Femur (tissue), 1 donor: Measurements from ENCODE around the gene CSF1R.

ENCODE experiments used
- DNase-seq: peaks from one replicate; pipeline ENCODE4 v3.0.0-alpha.2; 2017

CSF1R gene

DNA sequence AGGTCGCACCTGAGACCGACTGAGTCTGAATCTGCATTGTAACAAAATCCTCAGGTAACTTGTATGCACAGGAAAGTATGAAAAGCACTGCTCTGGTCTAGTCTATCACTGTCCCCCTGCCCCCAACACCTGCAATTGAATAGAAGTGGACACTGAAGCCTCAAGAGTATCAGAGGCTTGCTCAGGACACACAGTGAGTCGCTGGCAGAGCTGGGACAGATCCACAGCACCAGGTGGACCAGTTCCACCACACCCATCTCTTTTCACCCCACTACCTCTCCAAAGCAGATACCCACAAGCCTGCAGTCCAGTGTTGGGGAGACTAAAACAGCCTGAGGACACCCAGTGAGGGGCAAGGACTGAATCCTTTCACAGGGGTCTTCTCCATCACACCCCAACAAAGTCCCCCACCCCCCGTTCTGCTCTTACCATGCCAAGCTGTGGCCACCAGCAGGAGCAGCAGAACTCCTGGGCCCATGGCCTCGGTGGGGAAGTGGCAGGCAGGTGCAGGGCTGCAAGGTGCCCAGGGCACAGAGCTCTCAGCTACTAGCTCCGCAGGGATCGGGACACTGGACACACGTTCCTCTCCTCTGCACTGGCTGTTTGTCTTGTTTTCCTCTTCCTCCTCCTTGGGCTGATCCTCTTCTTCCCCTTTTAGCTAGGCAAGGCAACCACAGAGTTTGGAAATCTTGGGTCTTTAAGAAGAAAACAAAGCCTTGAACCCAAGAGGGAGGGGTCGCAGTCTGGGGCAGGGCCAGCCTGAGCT lies at the start of gene CSF1R:
Gene CSF1R (minus strand): TSS at position 605 of the 766 bp plus-strand sequence. CDS start 127 bp downstream, at position 478.
- no peak for DNase-seq

DNA sequence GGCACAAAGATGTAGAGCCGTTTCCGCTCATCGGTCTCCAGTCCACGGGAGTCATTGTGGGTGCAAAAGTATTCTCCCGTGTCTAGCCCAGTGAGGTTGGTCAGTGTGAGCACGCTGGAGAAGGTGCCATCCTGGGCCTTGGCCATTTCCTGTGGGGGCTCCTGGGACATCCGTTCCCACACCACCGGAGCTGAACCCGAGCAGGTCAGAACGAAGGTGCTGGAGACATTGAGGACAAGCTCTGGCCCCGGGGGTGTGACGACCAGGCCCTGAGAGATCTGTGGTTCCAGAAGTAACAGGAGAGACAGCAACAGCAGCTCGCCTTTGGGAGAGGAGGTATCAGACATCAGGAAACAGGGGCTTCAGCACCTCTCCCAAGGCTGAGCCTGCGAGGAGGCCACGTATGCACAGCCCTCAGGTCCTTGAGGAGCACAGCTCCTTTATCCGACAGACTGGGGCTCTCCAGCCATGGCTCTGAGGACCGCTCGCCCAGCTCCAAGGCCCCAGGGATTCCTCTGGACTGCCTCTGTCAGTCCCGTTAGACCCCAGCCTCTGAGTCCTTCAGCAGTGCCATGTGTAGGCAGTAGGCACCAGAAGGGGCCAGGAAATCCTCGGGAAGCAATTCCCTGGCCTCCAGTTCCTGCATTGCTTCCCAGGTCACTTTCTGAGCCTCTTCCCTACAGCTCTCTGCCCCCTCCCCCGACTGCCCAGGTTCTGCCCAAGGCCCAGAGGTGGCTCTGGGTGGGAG lies 49.4 kb upstream of the CSF1R start:
- DNase-seq = no peak

DNA sequence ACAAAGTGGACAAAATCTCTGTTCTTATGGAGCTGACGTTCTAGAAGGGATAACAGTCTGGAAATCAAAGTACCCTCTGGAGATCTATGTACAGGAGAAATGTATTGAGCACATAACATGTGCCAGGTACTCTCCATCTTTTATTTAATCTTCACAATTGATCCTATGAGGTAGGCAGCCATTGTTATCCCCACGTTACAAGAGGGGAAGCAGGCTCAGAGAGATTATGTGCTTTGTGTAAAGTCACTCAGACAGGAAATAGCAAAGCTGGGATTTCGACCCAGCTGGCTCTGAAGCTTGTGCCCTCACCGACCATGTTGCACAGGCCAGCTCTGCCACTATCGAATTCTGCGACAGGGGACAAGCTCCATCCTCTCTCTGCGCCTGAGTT lies 47.8 kb upstream of the CSF1R start:
- no peak for DNase-seq

DNA sequence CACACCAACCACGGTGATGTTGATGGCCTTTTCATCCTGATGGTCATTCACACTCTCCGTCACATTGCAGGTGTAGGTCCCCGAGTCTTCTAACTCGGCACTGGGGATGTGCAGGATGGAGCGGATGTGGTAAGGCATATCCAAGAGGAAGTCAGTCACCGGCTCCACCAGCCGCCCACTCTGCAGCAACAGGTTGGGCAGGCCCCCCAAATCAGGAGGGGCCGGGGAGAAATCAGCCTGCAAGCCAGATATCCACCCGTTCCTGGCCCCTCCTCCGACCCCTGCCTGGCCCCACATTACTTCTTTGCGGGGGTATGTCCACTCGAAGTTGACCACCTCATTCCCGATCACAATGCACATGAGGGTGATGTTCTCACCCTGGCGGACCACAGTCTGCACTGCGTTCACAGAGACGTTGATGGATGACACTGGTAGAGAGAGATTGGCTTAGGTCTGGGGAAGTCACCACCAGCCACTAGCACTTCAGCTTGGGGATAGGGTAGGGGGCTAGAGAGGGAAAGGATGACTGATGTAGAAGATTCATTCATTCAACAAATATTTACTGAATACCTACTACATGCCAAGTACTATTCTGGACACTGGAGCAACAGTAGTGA lies 47.3 kb upstream of the CSF1R start:
- DNase-seq = peak; percentile 19

DNA sequence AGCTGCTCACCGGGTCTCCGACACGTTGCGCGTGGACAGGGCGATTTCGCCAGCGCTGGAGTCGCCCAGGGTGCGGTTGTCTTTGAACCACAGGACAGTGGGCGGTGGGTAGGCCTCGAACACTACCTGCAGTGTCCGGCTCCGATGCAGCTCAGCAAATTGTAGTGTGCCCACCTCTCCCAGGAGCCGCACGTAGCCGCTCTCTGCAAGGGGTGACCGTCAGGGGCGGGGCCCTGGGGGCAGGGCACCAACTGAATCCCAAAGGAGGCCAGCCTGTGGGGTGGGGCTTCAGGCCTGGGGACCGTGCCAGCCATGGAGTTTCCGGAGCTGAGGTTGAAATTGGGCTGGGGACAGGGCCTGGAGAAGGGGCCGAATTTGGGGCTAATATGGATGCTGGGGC lies 46.4 kb upstream of the CSF1R start:
- DNase-seq = peak; percentile 24

DNA sequence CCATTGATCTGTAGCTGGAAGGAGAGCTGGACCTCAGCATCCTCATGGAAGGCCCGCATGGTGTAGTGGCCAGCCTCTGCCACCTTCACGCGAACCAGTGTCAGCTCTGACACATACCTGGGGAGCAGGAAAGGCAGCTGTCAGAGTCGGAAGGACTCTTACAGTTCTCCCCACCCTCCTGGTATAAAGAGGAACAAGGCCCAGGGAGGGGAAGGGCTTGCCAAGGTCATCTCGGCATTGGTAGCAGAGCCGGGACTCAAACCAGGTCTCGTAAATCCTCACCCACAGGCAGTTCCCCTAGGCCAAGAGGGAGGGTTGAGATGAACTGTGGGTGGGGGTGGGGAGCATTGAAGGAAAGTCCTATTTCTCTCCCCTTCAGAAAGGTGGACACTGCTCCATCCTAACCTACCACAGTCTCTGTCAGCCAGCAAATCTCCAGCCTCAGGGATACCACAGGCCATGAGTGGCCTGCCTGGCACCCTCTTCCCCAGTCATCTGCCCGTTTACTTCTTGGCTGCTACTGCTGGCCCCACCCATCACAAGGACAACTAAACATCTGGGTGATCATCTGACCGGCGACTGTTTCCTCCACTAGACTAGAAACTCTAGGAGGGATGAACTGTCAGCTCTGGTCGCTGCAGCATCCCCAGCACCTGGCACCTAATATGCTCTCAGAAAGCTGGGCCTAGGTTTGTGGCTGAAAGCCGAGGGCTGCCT lies 45.8 kb upstream of the CSF1R start:
- peak; percentile 28 for DNase-seq

DNA sequence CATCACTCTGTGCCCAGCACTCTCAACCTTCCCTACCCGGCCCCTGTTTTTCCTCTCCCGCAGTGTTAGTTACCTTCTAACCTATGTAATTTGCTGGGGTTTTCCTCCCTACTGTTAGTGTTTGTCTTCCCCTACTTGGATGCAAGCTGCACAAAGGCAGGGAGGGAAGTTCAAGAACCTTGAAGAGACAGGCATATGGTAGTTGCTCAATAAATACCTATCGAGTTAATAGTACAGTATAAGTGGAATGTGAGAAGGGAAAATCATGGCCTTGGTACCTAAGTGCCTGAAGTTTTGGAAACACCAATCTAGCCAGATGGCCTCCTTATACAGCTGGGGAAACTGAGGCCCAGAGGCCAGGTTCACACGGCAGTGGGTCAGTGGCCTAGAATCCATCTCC lies 45.1 kb upstream of the CSF1R start:
- DNase-seq = no peak

DNA sequence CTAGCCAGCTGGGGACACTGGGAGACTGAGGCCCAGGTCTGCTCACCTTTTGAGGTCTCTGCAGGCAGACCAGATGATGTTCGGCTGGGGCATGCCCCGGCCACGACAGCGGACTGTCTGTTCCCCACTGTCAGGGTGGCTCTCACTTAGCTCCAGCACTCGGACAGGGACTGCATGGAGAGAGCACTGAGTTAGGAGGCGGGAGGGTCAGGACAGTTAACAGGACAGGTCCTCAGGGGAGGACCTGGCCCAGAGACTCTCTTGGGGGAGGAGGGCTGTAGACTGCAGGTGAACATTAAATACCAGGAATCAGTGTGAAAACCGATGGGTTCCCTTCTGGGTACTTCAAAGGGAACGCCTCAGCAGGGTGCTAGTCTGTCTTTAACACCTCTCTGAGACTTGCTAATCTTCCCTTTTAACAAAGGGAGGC lies 44.2 kb upstream of the CSF1R start:
- DNase-seq = no peak

DNA sequence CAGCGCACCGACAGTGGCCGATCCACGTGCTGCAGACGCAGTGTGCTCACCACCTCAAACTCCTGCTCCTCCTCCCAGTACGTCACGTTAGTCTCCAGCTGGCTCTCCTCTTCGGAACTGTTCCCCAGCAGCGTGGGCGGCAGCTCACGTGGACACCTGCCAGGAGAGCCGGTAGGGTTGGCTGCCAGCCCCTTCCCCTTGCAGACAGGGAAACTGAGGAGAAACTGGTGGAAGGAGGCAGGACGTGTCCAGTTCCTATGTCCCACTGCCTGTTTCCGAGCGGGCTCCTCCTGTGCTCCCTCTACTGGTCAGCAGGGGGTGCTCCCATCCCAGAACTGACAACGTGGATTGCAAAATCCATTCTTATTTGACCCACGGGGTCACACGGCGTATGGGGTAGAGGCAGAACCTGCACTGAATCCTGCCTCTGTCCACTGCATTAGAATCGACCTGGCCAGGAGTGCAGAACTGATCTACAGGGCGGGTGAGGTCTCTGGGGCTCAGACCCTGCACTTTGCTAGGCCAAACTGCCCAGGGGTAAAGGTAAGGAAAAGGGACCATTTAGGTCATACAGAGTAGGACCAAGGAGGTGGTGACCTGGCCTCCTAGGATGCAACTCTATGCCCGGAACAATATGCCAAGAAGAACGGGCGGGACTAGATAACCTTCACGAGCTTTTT lies 43.6 kb upstream of the CSF1R start:
- DNase-seq = peak; percentile 80

DNA sequence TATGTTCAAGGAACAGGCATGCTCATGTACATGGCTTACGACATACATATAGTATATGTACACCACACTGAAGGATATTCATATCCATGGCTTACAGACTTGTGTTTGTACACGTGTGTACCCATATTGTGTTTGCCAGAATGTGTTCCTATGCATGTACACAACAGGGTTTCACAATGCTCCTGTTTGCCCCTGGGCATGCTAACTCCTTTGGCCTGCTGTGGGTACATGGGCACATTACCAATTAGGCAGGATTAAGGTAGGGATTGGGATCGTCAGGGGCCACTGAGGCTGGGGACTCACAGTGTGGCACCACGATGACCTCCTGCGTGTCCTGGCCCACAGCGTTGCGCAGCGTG lies 43.1 kb upstream of the CSF1R start:
- no peak for DNase-seq

DNA sequence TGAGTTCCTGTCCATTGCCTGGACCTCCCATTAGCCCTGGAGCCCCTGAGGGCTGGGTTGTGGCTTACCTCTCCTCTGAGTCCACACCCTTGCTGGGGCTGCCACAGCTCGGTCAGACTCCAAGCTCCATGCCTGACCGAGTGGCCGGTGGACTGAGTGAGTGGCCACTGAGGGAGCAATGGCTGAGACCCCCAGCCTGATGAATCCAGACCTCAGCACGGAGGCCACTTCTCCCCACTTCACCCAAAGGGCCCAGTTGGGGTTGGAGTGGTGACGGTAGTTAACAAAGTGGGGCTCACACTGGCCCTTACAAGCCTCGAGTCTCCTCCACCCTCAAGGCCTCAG lies 40.5 kb upstream of the CSF1R start:
- DNase-seq = no peak

DNA sequence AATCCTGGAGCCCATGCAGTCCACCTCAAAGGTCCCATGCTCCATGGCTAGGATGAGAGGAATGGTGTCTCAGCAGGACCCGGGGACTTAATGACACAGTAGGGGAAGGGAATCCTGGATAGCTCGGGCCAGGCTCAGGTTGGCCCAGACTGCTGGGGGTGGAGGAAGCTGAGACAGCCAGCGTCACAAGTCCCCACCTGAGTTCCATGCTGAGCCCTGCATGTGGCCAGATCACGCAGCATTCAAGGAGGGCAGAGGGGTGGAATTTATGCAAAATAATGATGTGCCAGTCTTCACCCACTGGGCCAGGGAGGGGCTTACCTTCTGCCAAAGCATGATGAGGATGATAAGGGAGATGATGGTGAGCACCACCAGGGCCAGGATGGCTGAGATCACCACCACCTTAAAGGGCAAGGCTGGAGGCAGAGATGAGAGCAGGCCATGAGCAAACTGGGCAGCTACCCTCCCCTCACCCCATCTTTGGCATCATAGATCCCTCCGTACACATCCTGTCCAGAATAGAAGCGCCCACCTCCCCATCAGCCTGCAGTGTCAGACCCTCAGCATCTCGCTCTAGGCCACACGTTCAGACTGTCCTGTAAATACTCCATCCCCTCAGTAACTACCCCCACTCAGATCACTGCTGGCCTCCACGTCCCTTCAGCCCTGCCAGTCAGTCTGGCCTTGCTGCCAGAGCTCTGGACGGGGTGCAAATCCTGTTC lies 40.0 kb upstream of the CSF1R start:
- DNase-seq = no peak

DNA sequence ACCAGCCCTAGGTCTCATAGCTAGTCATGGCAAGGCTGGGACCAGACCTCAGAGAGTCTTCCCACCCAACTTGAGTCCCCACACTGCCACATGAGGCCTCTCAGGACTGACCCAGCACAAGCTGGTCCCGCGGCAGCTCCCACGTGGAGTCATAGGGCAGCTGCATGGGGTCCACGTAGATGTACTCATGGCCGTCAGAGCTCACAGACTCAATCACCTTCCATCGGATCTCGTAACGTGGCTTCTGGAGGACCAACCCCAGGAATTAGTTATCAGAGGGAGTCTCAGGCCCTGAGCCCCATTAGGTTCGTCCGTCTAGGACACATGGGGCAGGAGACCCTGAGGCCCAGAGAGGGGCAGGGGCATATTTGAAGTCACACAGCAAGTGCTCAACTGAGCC lies 39.0 kb upstream of the CSF1R start:
- DNase-seq = no peak

DNA sequence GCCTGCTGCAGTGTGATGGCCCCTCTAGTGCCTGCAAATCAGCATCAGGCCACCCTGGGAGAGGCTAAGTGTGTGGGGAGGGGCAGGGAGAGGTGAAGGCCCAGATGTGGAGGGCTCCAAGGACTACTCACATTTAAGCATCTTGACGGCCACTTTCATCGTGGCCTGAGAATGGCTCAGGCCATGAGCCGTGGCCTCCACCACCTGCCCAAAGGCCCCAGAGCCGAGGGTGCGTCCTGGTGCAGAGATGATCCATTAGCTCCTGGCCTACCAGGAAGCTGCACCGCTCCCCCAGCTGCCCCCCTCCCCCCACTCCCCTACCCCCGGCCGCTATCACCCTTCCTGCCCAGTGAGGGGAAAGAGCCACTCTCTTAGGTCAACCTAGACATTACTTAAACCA lies 38.2 kb upstream of the CSF1R start:
- DNase-seq = no peak

DNA sequence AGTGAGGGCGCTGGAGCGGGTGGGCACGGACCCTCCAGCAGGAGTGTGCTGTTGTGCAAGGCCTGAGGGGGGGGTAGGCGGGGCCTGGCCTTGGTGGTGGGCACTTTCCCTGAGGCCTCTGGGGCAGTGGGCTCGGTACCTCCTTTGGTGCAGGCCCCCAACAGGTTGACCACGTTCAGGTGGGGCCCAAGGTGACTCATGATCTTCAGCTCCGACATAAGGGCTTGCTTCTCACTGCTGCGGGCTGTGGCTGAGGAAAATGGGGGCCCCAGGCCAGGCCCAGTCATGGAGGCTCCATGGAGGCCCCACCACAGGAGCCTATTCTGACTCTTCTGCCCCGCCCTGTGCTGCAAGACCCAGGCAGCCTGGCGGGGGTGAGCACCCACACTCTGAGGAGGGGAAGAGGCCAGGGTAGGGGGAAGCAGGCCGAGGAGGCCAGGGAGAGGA lies 37.8 kb upstream of the CSF1R start:
- no peak for DNase-seq

DNA sequence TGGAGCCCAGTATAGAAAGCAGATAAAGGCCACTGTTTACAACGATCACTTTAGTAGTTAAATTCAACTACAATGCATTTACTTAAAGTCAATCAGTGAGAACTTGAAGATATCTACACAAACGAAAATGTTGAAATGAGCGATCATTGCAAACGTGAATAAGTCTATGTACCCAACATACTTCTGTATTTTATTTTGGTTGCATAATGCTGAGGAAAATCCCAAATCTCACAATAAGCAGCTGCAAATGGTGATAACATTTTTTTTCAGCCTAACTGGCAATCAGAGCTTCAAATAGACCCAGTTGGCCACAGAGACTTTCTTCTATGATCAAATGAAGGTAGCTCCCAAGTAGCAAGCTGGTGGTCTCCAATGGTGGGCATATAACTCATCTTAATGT lies 37.2 kb upstream of the CSF1R start:
- DNase-seq = no peak

DNA sequence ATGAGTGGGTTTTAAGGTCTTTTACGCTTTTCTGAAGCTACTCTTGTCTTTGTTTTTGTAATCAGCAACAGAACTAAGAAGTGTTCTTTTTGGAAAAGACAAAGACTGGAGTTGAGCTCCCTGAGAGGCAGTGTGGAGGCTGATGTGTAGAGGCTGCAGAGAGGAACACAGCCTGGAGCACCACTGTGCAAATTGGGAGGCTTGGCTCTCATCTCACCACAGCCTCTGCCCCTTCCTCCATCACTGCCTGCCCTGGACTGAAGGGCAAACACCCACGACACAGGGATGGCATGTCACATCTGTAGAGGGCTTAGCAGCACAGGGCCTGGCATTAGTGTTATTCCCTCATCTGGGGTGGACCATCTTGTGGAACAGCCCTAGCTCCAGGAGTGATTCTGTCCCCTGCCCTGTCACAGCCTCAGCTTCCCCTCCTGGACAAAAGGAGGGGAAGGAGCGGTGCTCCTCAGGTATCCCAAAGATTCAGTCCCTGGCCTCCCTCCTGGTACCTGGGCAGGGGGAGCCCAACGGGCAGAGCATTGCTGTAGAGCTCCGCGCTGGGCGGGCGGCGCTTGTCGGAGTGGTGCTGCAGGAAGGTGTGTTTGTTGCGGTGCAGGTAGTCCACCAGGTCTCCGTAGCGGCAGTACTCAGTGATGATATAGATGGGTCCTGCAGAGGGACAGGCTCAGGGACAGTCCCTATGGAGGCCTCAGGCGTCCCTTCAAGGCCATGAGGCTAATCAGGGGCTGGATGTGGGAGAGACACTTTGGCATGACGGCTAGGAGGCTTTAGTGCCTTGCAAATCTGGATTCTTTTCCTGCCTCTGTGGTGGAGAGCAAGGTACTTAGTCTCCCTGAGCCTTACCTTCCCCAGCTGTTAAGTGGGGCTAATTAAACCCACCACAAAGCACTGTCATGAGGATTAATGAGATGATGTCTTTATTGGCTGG lies 36.5 kb upstream of the CSF1R start:
- peak; percentile 15 for DNase-seq

DNA sequence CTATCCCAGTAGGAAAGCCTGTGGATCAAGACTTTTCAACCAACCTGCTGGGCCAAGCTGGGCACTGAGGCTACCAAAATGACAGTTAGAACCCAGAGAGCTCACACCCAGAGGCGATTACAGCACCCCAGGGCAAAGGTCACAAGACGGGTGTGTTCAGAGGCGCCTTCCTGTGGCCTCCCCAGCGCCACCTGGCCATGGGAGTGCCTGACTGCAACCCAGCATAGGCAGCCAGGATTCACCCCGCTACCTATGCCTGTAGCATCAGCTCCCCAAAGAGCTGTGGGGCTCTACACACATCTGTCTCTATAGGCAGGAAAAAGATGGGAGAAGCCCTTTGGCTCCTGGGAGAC lies 35.8 kb upstream of the CSF1R start:
- peak; percentile 40 for DNase-seq

DNA sequence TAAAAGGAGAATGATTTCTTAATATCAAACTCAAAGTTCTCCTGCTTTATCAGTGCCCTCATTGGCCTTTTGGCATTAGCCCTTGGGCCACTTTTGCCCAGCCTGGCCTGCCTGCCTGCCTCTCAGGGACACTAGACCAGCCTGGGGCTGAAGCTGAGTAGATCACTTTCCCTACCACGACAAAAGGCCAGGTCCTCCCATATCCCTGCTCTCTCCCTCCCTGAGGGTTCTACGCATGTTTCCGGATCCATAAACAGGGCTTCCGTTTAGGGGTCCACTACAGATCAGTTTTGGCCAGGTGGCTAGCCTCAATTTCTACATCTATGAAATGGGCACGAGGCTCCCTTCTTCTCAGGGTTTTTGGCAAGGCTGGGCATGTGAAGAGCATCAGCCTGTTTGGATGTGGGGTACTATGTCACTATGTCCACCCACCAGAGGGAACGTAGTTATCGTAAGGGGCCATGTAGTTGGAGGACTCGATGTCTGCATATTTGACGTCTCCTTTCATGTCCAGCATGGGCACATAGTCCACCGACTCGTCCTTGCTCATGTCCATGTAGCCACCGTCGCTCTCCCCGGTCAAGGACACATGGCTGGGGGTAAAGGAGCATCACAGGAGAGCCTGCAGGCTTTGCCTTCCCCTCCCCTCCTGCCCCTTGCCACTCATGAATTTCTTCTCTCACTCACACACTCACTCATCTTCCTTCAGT lies 35.2 kb upstream of the CSF1R start:
- peak; percentile 8 for DNase-seq
